ENCODE measurements around the gene CDC42BPB.
"Not testable (repeated sequence)": the region's sequence is repeated elsewhere in the genome, so short reads cannot be mapped to it uniquely, and the experiment has no call there.

CDC42BPB gene

DNA sequence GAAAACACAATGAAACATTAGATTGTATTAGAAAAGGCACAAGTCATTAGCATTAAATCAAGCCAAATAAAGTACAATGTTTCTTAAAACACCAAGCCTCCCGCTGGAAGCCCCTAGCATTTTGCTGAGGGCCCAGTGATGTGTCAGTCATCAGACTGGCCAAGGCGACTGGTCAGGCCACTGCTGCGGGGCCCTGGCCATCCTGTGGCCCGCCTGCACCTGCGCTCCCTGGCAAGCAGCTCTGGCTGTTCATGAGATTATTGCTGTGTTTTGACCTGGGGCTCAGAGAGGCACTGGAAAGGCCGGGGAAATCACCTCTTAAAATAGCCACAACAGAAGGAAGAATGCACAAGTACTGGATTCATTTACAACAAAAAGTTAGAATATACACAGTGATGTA, 159.1 kb downstream of the CDC42BPB start:
- Histone ChIP-seq H3K23ac (ENCODE audit: low read depth, low read length, poor library complexity) (no peak overlapping the region), H4K8ac (ENCODE audit: low read depth, low read length) (no peak overlapping the region), H2BK5ac (ENCODE audit: low read length) (no peak overlapping the region), H3K36me3 (replicated peaks in 1 of 2; ENCODE audit: control insufficient read depth in 2 of 2, insufficient read depth in 2 of 2, low read length in 2 of 2) (peaks cover 0 to 47% of the 10 kb centered on the region in 2 donors), H3K4me2 (ENCODE audit: insufficient read depth, low read length, poor library complexity, severe bottlenecking) (no peak overlapping the region), H3K4me1 (ENCODE audit: control insufficient read depth in 2 of 2, insufficient read depth in 1 of 2, low read depth in 1 of 2, low read length in 2 of 2) (peaks cover 0 to 1% of the 10 kb centered on the region in 2 donors), H2BK120ac (ENCODE audit: low read depth, low read length) (no peak overlapping the region), H2AFZ (ENCODE audit: low read length) (no peak overlapping the region), H2AK5ac (ENCODE audit: low read depth, low read length) (no peak overlapping the region), H3K27ac (replicated peaks; ENCODE audit: low read length) (no peak overlapping the region), H2BK12ac (ENCODE audit: low read length) (no peak overlapping the region), H3K14ac (ENCODE audit: low read length) (no peak overlapping the region), H4K91ac (ENCODE audit: low read depth, low read length, poor library complexity) (no peak overlapping the region), H2BK15ac (ENCODE audit: low read length) (no peak overlapping the region), H3K79me1 (ENCODE audit: low read depth, low read length) (no peaks in the 10 kb centered on the region), H3K9ac (ENCODE audit: low read depth, low read length, poor library complexity) (no peak overlapping the region), H3K4me3 (ENCODE audit: low read length in 2 of 2) (no peak overlapping the region), H3K18ac (ENCODE audit: low read length) (no peak overlapping the region), H3K9me3 (replicated peaks in 1 of 2; ENCODE audit: control insufficient read depth in 2 of 2, insufficient read depth in 1 of 2, low read depth in 1 of 2, low read length in 2 of 2) (peaks cover 0 to 3% of the 10 kb centered on the region in 2 donors), H3K4ac (ENCODE audit: low read length) (no peak overlapping the region), H3K27me3 (ENCODE audit: control insufficient read depth in 3 of 3, insufficient read depth in 3 of 3, low read depth in 1 of 3, low read length in 3 of 3) (no peaks in the 10 kb centered on the region)
- DNase-seq (ENCODE audit: low spot score), result no peak
- no CpG with 5 or more reads among the region's 6 CpGs for WGBS, 2 donors (ENCODE audit: extremely low coverage in 2 of 2, insufficient read length in 2 of 2, insufficient replicate concordance in 1 of 2)

- Histone ChIP-seq H2AK5ac (ENCODE audit: low read depth, low read length) (no peak overlapping the region), H3K23ac (ENCODE audit: low read depth, low read length, poor library complexity) (no peak overlapping the region), H3K4me1 (ENCODE audit: control insufficient read depth in 2 of 2, insufficient read depth in 1 of 2, low read depth in 1 of 2, low read length in 2 of 2) (peaks cover 0 to 1% of the 10 kb centered on the region in 2 donors), H3K79me1 (ENCODE audit: low read depth, low read length) (no peaks in the 10 kb centered on the region), H3K9ac (ENCODE audit: low read depth, low read length, poor library complexity) (no peak overlapping the region), H2AFZ (ENCODE audit: low read length) (no peak overlapping the region), H4K8ac (ENCODE audit: low read depth, low read length) (no peak overlapping the region), H3K27me3 (ENCODE audit: control insufficient read depth in 3 of 3, insufficient read depth in 3 of 3, low read depth in 1 of 3, low read length in 3 of 3) (no peaks in the 10 kb centered on the region), H2BK120ac (ENCODE audit: low read depth, low read length) (no peak overlapping the region), H2BK12ac (ENCODE audit: low read length) (no peak overlapping the region), H3K14ac (ENCODE audit: low read length) (no peak overlapping the region), H3K18ac (ENCODE audit: low read length) (no peak overlapping the region), H3K4me3 (ENCODE audit: low read length in 2 of 2) (no peak overlapping the region), H3K36me3 (replicated peaks in 1 of 2; ENCODE audit: control insufficient read depth in 2 of 2, insufficient read depth in 2 of 2, low read length in 2 of 2) (peaks cover 0 to 45% of the 10 kb centered on the region in 2 donors), H2BK5ac (ENCODE audit: low read length) (no peak overlapping the region), H3K4ac (ENCODE audit: low read length) (no peak overlapping the region), H3K4me2 (ENCODE audit: insufficient read depth, low read length, poor library complexity, severe bottlenecking) (no peak overlapping the region), H3K9me3 (replicated peaks in 1 of 2; ENCODE audit: control insufficient read depth in 2 of 2, insufficient read depth in 1 of 2, low read depth in 1 of 2, low read length in 2 of 2) (peaks cover 0 to 3% of the 10 kb centered on the region in 2 donors), H2BK15ac (ENCODE audit: low read length) (no peak overlapping the region), H3K27ac (replicated peaks; ENCODE audit: low read length) (no peak overlapping the region), H4K91ac (ENCODE audit: low read depth, low read length, poor library complexity) (no peak overlapping the region)
- no peak for DNase-seq (ENCODE audit: low spot score)
- WGBS, 2 donors (ENCODE audit: extremely low coverage in 2 of 2, insufficient read length in 2 of 2, insufficient replicate concordance in 1 of 2), result no CpG with 5 or more reads among the region's 14 CpGs
These were observed 159.9 kb downstream of the CDC42BPB start for GRCh38 chr14:102897299-102898027.

DNA sequence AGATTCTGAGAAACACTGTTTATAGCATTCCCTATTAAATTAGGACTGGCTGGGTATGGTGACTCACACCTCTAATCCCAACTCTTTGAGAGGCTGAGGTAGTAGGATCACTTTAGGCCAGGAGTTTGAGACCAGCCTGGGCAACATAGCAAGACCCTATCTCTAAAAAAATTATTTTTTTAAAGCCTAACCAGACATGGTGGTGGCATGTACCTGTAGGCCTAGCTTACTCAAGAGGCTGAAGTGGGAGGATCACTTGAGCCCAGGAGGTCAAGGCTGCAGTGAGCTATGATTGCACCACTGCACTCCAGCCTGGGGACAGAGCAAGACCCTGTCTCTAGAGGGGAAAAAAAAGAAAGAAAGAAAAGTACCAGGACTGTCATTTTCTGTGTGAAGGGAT, 160.6 kb downstream of the CDC42BPB start:
- H3K79me1 ChIP-seq (ENCODE audit: low read depth, low read length); H2BK15ac ChIP-seq (ENCODE audit: low read length); H2BK12ac ChIP-seq (ENCODE audit: low read length); H4K8ac ChIP-seq (ENCODE audit: low read depth, low read length); H4K91ac ChIP-seq (ENCODE audit: low read depth, low read length, poor library complexity); H2AK5ac ChIP-seq (ENCODE audit: low read depth, low read length); H3K27me3 ChIP-seq (ENCODE audit: control insufficient read depth in 3 of 3, insufficient read depth in 3 of 3, low read depth in 1 of 3, low read length in 3 of 3); H3K18ac ChIP-seq (ENCODE audit: low read length); H2BK5ac ChIP-seq (ENCODE audit: low read length); H3K4me3 ChIP-seq (ENCODE audit: low read length in 2 of 2); H3K4me1 ChIP-seq (ENCODE audit: control insufficient read depth in 2 of 2, insufficient read depth in 1 of 2, low read depth in 1 of 2, low read length in 2 of 2); H2AFZ ChIP-seq (ENCODE audit: low read length); H3K9ac ChIP-seq (ENCODE audit: low read depth, low read length, poor library complexity); H2BK120ac ChIP-seq (ENCODE audit: low read depth, low read length); H3K27ac ChIP-seq (replicated peaks; ENCODE audit: low read length); H3K4me2 ChIP-seq (ENCODE audit: insufficient read depth, low read length, poor library complexity, severe bottlenecking); H3K9me3 ChIP-seq (replicated peaks in 1 of 2; ENCODE audit: control insufficient read depth in 2 of 2, insufficient read depth in 1 of 2, low read depth in 1 of 2, low read length in 2 of 2); H3K14ac ChIP-seq (ENCODE audit: low read length); H3K23ac ChIP-seq (ENCODE audit: low read depth, low read length, poor library complexity); H3K4ac ChIP-seq (ENCODE audit: low read length); DNase-seq (ENCODE audit: low spot score): not testable (repeated sequence)
- peaks cover 0 to 47% of the 10 kb centered on the region in 2 donors for H3K36me3 ChIP-seq (replicated peaks in 1 of 2; ENCODE audit: control insufficient read depth in 2 of 2, insufficient read depth in 2 of 2, low read length in 2 of 2)

DNA sequence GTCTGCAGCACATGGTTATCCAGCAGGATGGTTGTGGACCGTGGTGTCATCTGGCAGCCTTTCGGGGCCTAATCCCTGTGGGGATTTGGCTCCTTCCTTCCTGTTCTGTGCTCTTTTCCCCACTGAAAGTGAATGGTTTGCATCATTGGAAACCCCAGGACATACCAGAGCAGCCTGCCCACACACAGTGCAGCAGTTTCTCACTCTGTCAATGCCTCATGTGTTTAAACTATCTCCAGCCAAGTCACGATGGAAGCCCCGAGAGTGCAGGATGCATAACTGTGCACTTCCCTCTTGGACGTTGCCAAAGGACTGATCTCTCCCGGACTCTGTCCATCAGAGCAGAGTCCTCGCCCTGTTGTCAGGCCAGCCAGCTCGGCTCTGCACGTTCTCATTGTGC, 163.9 kb downstream of the CDC42BPB start:
- H3K14ac ChIP-seq (ENCODE audit: low read length), result peak overlapping the region; percentile 78
- no peak overlapping the region for H3K9ac ChIP-seq (ENCODE audit: low read depth, low read length, poor library complexity)
- no peak overlapping the region for H2BK5ac ChIP-seq (ENCODE audit: low read length)
- H3K36me3 ChIP-seq (replicated peaks in 1 of 2; ENCODE audit: control insufficient read depth in 2 of 2, insufficient read depth in 2 of 2, low read length in 2 of 2), result peaks cover 2 to 66% of the 10 kb centered on the region in 2 donors
- H2BK120ac ChIP-seq (ENCODE audit: low read depth, low read length), result no peak overlapping the region
- no peak overlapping the region for H3K4me2 ChIP-seq (ENCODE audit: insufficient read depth, low read length, poor library complexity, severe bottlenecking)
- DNase-seq (ENCODE audit: low spot score), result no peak
- peaks cover 0 to 2% of the 10 kb centered on the region in 2 donors for H3K9me3 ChIP-seq (replicated peaks in 1 of 2; ENCODE audit: control insufficient read depth in 2 of 2, insufficient read depth in 1 of 2, low read depth in 1 of 2, low read length in 2 of 2)
- no peak overlapping the region for H3K18ac ChIP-seq (ENCODE audit: low read length)
- no peaks in the 10 kb centered on the region for H3K27me3 ChIP-seq (ENCODE audit: control insufficient read depth in 3 of 3, insufficient read depth in 3 of 3, low read depth in 1 of 3, low read length in 3 of 3)
- no peak overlapping the region for H3K27ac ChIP-seq (replicated peaks; ENCODE audit: low read length)
- H3K4me1 ChIP-seq (ENCODE audit: control insufficient read depth in 2 of 2, insufficient read depth in 1 of 2, low read depth in 1 of 2, low read length in 2 of 2), result peaks cover 0 to 3% of the 10 kb centered on the region in 2 donors
- H3K23ac ChIP-seq (ENCODE audit: low read depth, low read length, poor library complexity), result no peak overlapping the region
- no peak overlapping the region for H2AK5ac ChIP-seq (ENCODE audit: low read depth, low read length)
- no CpG with 5 or more reads among the region's 9 CpGs for WGBS, 2 donors (ENCODE audit: extremely low coverage in 2 of 2, insufficient read length in 2 of 2, insufficient replicate concordance in 1 of 2)
- no peak overlapping the region for H4K8ac ChIP-seq (ENCODE audit: low read depth, low read length)
- no peaks in the 10 kb centered on the region for H3K79me1 ChIP-seq (ENCODE audit: low read depth, low read length)
- no peak overlapping the region for H2AFZ ChIP-seq (ENCODE audit: low read length)
- no peak overlapping the region for H2BK15ac ChIP-seq (ENCODE audit: low read length)
- no peak overlapping the region for H2BK12ac ChIP-seq (ENCODE audit: low read length)
- H4K91ac ChIP-seq (ENCODE audit: low read depth, low read length, poor library complexity), result no peak overlapping the region
- H3K4me3 ChIP-seq (ENCODE audit: low read length in 2 of 2), result no peak overlapping the region
- H3K4ac ChIP-seq (ENCODE audit: low read length), result no peak overlapping the region

Data from neuronal stem cell (in vitro differentiated cells).